T-cell (primary cell): ENCODE data around the gene ZNF414. TPM values are rescaled to one million over a fixed set of nuclear protein-coding genes. Genes with fewer than 3 reads are reported as not detected.
A peak's percentile ranks its signal among the peaks of the same experiment; 100 is the strongest.

Experiments
- ATAC-seq, 4 experiments: fragments of 200-7000 bp in 3 of 4; fragments of 150-1000 bp in 1 of 4; cut with Tn5 transposase; replicated peaks in 1 of 4; 1 replicate in 3 of 4; 2 replicates in 1 of 4; pipeline ENCODE4 v1.10.0; 2021; ENCODE audit warnings: moderate library complexity in 3 of 4, mild to moderate bottlenecking in 2 of 4, moderate number of reproducible peaks in 1 of 4
- CTCF ChIA-PET, 2 donors: fragments of 300-600 bp; sonication (Branson Sonifier 250); formaldehyde crosslinking; loops; one replicate each; lab custom pipeline; 2022; ENCODE audit warnings: antibody characterized with exemption in 2 of 2; lab: Charles Lee
- POLR2A ChIA-PET, 2 donors: fragments of 300-600 bp; sonication (Branson Sonifier 250); formaldehyde crosslinking; loops; one replicate each; lab custom pipeline; 2022; ENCODE audit warnings: antibody characterized with exemption in 2 of 2; lab: Charles Lee
- DNase-seq, 35 experiments: peaks; one replicate each; pipeline versions ENCODE4 v3.0.0 to v3.0.0-alpha.2; 2013 to 2023
- H3K27ac ChIP-seq: one replicate; pipeline ENCODE4 v1.5.1; 2013; ENCODE audit warnings: low read length
- H3K27me3 ChIP-seq, 2 experiments: replicated peaks in 1 of 2; 1 replicate in 1 of 2; 2 replicates in 1 of 2; pipeline versions ENCODE4 v1.6.1 to v1.7.0; 2013; ENCODE audit warnings: low read length in 1 of 2, mixed read lengths in 1 of 2; ENCODE audit not compliant: control insufficient read depth in 2 of 2, insufficient read depth in 2 of 2; ENCODE audit errors: extremely low read depth in 1 of 2
- H3K36me3 ChIP-seq, 2 donors: 1 replicate in 1 of 2; 2 replicates in 1 of 2; pipeline versions ENCODE4 v1.6.1 to v1.7.0; 2013; ENCODE audit warnings: low read length in 1 of 2; ENCODE audit not compliant: control insufficient read depth in 2 of 2, insufficient read depth in 1 of 2; ENCODE audit errors: extremely low read depth in 1 of 2
- H3K4me1 ChIP-seq, 2 experiments: 1 replicate in 1 of 2; 2 replicates in 1 of 2; pipeline versions ENCODE4 v1.6.1 to v1.7.0; 2013; ENCODE audit warnings: low read length in 2 of 2, mixed read lengths in 1 of 2; ENCODE audit not compliant: insufficient read depth in 2 of 2, control insufficient read depth in 1 of 2; ENCODE audit errors: extremely low read depth in 1 of 2
- H3K4me3 ChIP-seq, 2 donors: 1 replicate in 1 of 2; 2 replicates in 1 of 2; pipeline versions ENCODE4 v1.5.1 to v1.7.0; 2013; ENCODE audit warnings: mild to moderate bottlenecking in 2 of 2, low read length in 1 of 2, moderate library complexity in 1 of 2; ENCODE audit not compliant: control insufficient read depth in 1 of 2; ENCODE audit errors: extremely low read depth in 1 of 2
- H3K9me3 ChIP-seq: 2 replicates; pipeline ENCODE4 v1.7.0; 2013
- H3K27ac Mint-ChIP-seq, 2 donors: one replicate each; pipeline ENCODE4 v1.8.0; 2020 to 2021; ENCODE audit warnings: mild to moderate bottlenecking in 2 of 2, mixed read lengths in 2 of 2
- H3K27me3 Mint-ChIP-seq, 2 donors: one replicate each; pipeline ENCODE4 v1.8.0; 2021 to 2022; ENCODE audit warnings: mixed read lengths in 2 of 2
- H3K36me3 Mint-ChIP-seq: one replicate; pipeline ENCODE4 v1.8.0; 2021; ENCODE audit warnings: mixed read lengths
- H3K4me1 Mint-ChIP-seq, 3 donors: one replicate each; pipeline ENCODE4 v1.8.0; 2020 to 2022; ENCODE audit warnings: mixed read lengths in 3 of 3, mild to moderate bottlenecking in 1 of 3
- H3K4me3 Mint-ChIP-seq, 3 donors: one replicate each; pipeline ENCODE4 v1.8.0; 2020 to 2022; ENCODE audit warnings: mild to moderate bottlenecking in 3 of 3, mixed read lengths in 3 of 3, moderate library complexity in 3 of 3
- H3K9me3 Mint-ChIP-seq, 3 donors: one replicate each; pipeline ENCODE4 v1.8.0; 2020 to 2022; ENCODE audit warnings: mixed read lengths in 3 of 3
- WGBS: methylation state at CpG from one replicate; pipeline ENCODE4 v1.1.5; 2013; ENCODE audit warnings: missing lambda C conversion rate; ENCODE audit not compliant: insufficient coverage; 5-methylcytosine and 5-hydroxymethylcytosine counted together
- total RNA-seq, 35 experiments: library from RNA in 6 of 35; stranded (reverse) in 6 of 35; fragments of 120-200 nt in 1 of 35; gene quantifications; one replicate each; pipeline versions ENCODE4 v1.2.1 to v1.2.4 and lab custom pipeline; 2013 to 2026

ZNF414 gene
- total RNA-seq, 5 donors from 2014 or later (not counting 1 experiment from before 2014, with no cell fraction given), result 34.4 to 78.6 (median 67.2) TPM

DNA sequence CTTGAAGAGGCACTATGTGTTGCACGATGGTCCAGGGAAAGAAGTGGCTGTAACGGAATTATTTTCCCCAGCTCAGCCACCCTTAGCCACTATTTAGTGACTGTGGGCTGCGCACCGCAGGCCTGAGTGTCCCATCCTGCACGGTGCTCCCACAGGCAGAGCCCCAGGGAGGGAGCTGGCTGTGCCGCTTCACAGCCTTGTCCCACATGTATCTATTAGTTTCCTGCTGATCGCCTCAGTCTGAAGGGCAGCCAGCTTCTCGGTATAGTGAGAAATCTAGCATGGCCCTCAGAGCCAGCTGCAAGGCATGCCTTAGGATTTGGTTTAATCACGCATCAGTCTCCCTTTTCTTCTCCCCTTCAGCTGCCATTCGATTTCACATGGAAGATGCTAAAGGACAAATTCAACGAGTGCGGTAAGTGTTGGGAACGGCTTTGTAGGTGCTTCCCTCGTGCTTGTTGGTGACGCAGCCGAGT is 27.3 kb downstream of the ZNF414 start:
- CTCF ChIA-PET, result interaction anchor here in 1 of 2 donors (0.6 to 1.1 kb wide), 3 partner anchors 27 to 92 kb away, joined by 3 read pairs; partner anchors contain the start of genes MYO1F and ZNF414
- H3K4me1 ChIP-seq, result peaks cover 17 to 30% of the 10 kb centered on the region in 2 experiments
- H3K4me1 Mint-ChIP-seq, result peaks cover 42 to 47% (median 46%) of the 10 kb centered on the region in 3 donors
- H3K9me3 ChIP-seq, result no peaks in the 10 kb centered on the region
- H3K36me3 Mint-ChIP-seq, result peaks cover 43% of the 10 kb centered on the region
- H3K27ac ChIP-seq, result peak overlapping the region; percentile 55
- DNase-seq, result no peak
- ATAC-seq, result no peak
- no peaks in the 10 kb centered on the region for H3K27me3 ChIP-seq
- peak overlapping the region in 2 of 3 donors; percentile 32 to 68 for H3K4me3 Mint-ChIP-seq
- WGBS, result 79% methylated on average over 8 of the region's 16 CpGs
- H3K4me3 ChIP-seq, result peak overlapping the region in 1 of 2 donors; percentile 2
- H3K27ac Mint-ChIP-seq, result peak overlapping the region; percentile 88 to 97
- no peaks in the 10 kb centered on the region for H3K27me3 Mint-ChIP-seq
- peaks cover 3 to 62% of the 10 kb centered on the region in 2 donors for H3K36me3 ChIP-seq
- H3K9me3 Mint-ChIP-seq, result no peaks in the 10 kb centered on the region
- POLR2A ChIA-PET, result no interaction called here

DNA sequence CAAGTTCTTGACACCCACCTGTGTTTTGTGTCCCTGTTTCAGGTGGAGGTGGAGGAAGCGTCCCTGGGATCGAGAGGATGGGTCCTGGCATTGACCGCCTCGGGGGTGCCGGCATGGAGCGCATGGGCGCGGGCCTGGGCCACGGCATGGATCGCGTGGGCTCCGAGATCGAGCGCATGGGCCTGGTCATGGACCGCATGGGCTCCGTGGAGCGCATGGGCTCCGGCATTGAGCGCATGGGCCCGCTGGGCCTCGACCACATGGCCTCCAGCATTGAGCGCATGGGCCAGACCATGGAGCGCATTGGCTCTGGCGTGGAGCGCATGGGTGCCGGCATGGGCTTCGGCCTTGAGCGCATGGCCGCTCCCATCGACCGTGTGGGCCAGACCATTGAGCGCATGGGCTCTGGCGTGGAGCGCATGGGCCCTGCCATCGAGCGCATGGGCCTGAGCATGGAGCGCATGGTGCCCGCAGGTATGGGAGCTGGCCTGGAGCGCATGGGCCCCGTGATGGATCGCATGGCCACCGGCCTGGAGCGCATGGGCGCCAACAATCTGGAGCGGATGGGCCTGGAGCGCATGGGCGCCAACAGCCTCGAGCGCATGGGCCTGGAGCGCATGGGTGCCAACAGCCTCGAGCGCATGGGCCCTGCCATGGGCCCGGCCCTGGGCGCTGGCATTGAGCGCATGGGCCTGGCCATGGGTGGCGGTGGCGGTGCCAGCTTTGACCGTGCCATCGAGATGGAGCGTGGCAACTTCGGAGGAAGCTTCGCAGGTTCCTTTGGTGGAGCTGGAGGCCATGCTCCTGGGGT is 28.2 kb downstream of the ZNF414 start:
- POLR2A ChIA-PET, result no interaction called here
- H3K27me3 Mint-ChIP-seq, result no peaks in the 10 kb centered on the region
- H3K4me1 Mint-ChIP-seq, result peaks cover 52 to 56% (median 56%) of the 10 kb centered on the region in 3 donors
- H3K36me3 Mint-ChIP-seq, result peaks cover 52% of the 10 kb centered on the region
- DNase-seq (no peak), ATAC-seq (no peak)
- Histone ChIP-seq H3K4me3 (no peak overlapping the region), H3K36me3 (peaks cover 3 to 70% of the 10 kb centered on the region in 2 donors), H3K27ac (peak overlapping the region; percentile 55), H3K27me3 (no peaks in the 10 kb centered on the region), H3K9me3 (no peaks in the 10 kb centered on the region), H3K4me1 (peaks cover 20 to 39% of the 10 kb centered on the region in 2 experiments)
- 97% methylated on average over 62 of the region's 62 CpGs for WGBS
- H3K9me3 Mint-ChIP-seq, result no peaks in the 10 kb centered on the region
- peak overlapping the region; percentile 88 to 97 for H3K27ac Mint-ChIP-seq
- CTCF ChIA-PET, result no interaction called here
- peak overlapping the region in 1 of 3 donors; percentile 68 for H3K4me3 Mint-ChIP-seq

DNA sequence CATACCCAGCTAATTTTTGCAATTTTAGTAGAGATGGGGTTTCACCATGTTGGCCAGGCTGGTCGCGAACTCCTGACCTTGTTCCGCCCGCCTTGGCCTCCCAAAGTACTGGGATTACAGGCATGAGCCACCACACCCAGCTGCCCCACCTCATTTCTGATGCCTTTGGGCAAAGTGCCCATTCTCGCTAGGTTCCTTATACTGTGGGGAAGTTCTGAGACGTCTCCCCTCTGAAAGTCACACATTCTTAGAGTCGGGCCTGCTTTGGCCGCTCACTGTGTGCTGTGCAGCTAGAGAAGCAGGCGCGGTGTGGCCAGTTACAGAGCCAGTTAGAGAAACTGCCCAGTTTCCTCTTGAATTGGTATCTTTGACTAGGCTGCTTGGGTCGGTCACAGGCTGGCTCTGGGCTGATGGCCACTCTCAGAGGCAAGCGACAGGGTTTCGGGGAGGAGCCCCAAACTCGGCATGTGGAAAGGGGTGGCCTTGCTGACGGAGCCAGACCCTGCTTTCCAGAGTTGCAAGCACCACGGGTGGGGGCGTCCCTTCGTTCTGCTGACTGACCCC is 29.6 kb downstream of the ZNF414 start:
- H3K9me3 Mint-ChIP-seq, result no peaks in the 10 kb centered on the region
- Histone ChIP-seq H3K36me3 (peaks cover 0 to 70% of the 10 kb centered on the region in 2 donors), H3K9me3 (no peaks in the 10 kb centered on the region), H3K4me3 (no peak overlapping the region), H3K27ac (no peak overlapping the region), H3K27me3 (no peaks in the 10 kb centered on the region), H3K4me1 (peaks cover 20 to 51% of the 10 kb centered on the region in 2 experiments)
- ChIA-PET CTCF (no interaction called here), POLR2A (no interaction called here)
- H3K4me1 Mint-ChIP-seq, result peaks cover 59 to 62% (median 59%) of the 10 kb centered on the region in 3 donors
- peak overlapping the region in 1 of 2 donors; percentile 11 for H3K27ac Mint-ChIP-seq
- H3K4me3 Mint-ChIP-seq, result no peak overlapping the region
- 94% methylated on average over 12 of the region's 18 CpGs for WGBS
- DNase-seq (peak in 1 of 35 experiments; percentile 26), ATAC-seq (no peak)
- peaks cover 50% of the 10 kb centered on the region for H3K36me3 Mint-ChIP-seq
- no peaks in the 10 kb centered on the region for H3K27me3 Mint-ChIP-seq

DNA sequence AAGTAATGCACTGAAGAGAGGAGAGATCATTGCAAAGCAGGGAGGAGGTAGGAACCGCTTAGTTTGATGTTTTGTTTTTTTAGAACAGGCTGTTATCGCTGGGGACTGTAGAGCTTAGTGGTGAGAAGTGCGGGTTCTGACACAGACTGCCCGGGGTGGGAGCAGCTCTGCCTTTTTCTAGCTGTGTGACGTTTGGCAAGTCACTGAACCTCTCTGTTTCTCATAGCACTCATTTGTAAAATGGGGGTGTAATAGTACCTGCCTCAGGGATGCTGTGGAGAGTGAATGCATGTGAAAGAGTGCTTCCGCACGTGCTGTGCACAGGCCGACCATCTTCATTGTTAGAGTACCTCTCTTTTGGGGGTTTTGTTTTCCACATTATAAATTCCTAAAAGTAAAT is 30.8 kb downstream of the ZNF414 start:
- H3K4me1 ChIP-seq, result peaks cover 22 to 61% of the 10 kb centered on the region in 2 experiments
- H3K27ac ChIP-seq, result no peak overlapping the region
- peaks cover 0 to 74% of the 10 kb centered on the region in 2 donors for H3K36me3 ChIP-seq
- WGBS, result 81% methylated on average over 4 of the region's 8 CpGs
- H3K36me3 Mint-ChIP-seq, result peaks cover 44% of the 10 kb centered on the region
- no peak overlapping the region for H3K4me3 ChIP-seq
- no peak for DNase-seq
- no peaks in the 10 kb centered on the region for H3K27me3 ChIP-seq
- no peaks in the 10 kb centered on the region for H3K9me3 Mint-ChIP-seq
- peaks cover 64 to 67% (median 64%) of the 10 kb centered on the region in 3 donors for H3K4me1 Mint-ChIP-seq
- no peaks in the 10 kb centered on the region for H3K27me3 Mint-ChIP-seq
- H3K9me3 ChIP-seq, result no peaks in the 10 kb centered on the region
- POLR2A ChIA-PET, result no interaction called here
- peak overlapping the region in 1 of 3 donors; percentile 42 for H3K4me3 Mint-ChIP-seq
- no peak for ATAC-seq
- CTCF ChIA-PET, result no interaction called here
- peak overlapping the region; percentile 20 to 56 for H3K27ac Mint-ChIP-seq

DNA sequence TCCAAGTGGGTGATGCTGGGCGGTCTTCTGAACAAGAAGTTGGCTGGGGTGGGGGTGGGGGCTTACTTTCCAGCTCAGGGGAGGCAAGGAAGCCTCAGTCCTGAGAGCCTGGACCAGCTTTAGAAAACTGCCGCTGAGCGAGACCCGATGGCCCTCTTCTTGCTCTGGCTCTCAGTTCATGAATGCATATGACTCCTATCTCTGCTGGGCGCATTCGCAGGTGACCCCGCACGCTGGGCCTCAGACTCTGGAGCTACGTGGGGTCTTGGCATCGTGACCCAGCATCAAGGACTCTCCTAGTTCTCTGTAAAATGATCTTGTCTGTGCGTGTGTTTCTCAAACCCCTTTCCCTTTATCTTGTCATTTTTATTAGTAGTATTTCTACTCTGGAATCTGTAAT is 31.3 kb downstream of the ZNF414 start:
- peaks cover 24 to 60% of the 10 kb centered on the region in 2 experiments for H3K4me1 ChIP-seq
- ATAC-seq, result no peak
- no peak overlapping the region for H3K4me3 ChIP-seq
- WGBS, result 98% methylated on average over 8 of the region's 11 CpGs
- Mint-ChIP-seq H3K4me1 (peaks cover 64 to 67% (median 64%) of the 10 kb centered on the region in 3 donors), H3K9me3 (no peaks in the 10 kb centered on the region), H3K27me3 (no peaks in the 10 kb centered on the region), H3K27ac (peak overlapping the region; percentile 20 to 56), H3K4me3 (peak overlapping the region in 1 of 3 donors; percentile 42), H3K36me3 (peaks cover 40% of the 10 kb centered on the region)
- H3K9me3 ChIP-seq, result no peaks in the 10 kb centered on the region
- ChIA-PET POLR2A (interaction anchor here in 1 of 2 donors (0.5 kb wide), 1 partner anchor 8 kb away, joined by 4 read pairs; no protein-coding TSS in a partner anchor), CTCF (no interaction called here)
- no peak overlapping the region for H3K27ac ChIP-seq
- no peak for DNase-seq
- H3K36me3 ChIP-seq, result peaks cover under 1 to 73% of the 10 kb centered on the region in 2 donors
- no peaks in the 10 kb centered on the region for H3K27me3 ChIP-seq

DNA sequence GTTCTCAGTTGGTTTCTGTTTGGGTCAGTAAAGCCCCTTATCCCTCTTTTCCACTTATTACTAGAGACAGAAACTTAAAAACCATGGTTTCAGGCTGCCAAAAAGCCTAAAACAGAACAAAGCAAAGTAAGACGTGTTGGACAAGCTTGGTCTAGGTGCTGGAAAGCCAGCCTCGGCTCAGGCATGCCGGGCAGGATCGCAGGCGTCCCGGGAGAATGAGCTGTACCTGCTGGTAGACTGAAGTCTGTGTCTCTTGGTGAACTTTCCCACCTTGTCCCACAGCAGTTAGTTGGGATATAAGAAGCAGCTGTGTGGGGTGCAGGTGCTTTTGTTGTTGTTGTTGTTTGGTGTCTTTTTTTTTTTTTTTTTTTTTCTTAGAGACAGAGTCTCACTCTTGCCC is 32.4 kb downstream of the ZNF414 start:
- WGBS, result 92% methylated on average over 6 of the region's 6 CpGs
- Mint-ChIP-seq H3K9me3 (no peaks in the 10 kb centered on the region), H3K27ac (peak overlapping the region; percentile 59 to 78), H3K4me1 (peaks cover 63 to 66% (median 64%) of the 10 kb centered on the region in 3 donors), H3K4me3 (peak overlapping the region in 1 of 3 donors; percentile 67), H3K27me3 (no peaks in the 10 kb centered on the region), H3K36me3 (peaks cover 33% of the 10 kb centered on the region)
- H3K36me3 ChIP-seq, result peaks cover 4 to 78% of the 10 kb centered on the region in 2 donors
- ATAC-seq (no peak), DNase-seq (no peak)
- ChIA-PET POLR2A (interaction anchor here in 1 of 2 donors (0.7 kb wide), 1 partner anchor 31 kb away, joined by 10 read pairs; no protein-coding TSS in a partner anchor), CTCF (interaction anchor here (0.5 to 0.7 kb wide), 2 partner anchors 32 to 214 kb away, joined by 5 to 6 read pairs; no protein-coding TSS in a partner anchor)
- H3K27me3 ChIP-seq, result no peaks in the 10 kb centered on the region
- H3K4me1 ChIP-seq, result peaks cover 22 to 60% of the 10 kb centered on the region in 2 experiments
- no peak overlapping the region for H3K4me3 ChIP-seq
- H3K27ac ChIP-seq, result no peak overlapping the region
- no peaks in the 10 kb centered on the region for H3K9me3 ChIP-seq
